IMR-90 (cell line): ENCODE results near the gene LOX. TPM values are rescaled to one million over a fixed set of nuclear protein-coding genes. Genes with fewer than 3 reads are reported as not detected.
A peak's percentile ranks its signal among the peaks of the same experiment; 100 is the strongest.

Source experiments
- ATAC-seq: fragments of 200-7000 bp; cut with Tn5 transposase; 2 replicates; pipeline ENCODE4 v1.9.1; 2020; ENCODE audit warnings: low read depth, mild to moderate bottlenecking, moderate library complexity
- BruUV-seq: library from RNA; stranded (reverse); fragments of 400-500 nt; replicated peaks from 2 replicates; lab custom pipeline; 2021; lab: Mats Ljungman, UMichigan
- CTCF ChIA-PET: fragments of 300-600 bp; formaldehyde crosslinking; extraction: SDS; loops from one replicate; lab custom pipeline; 2021; ENCODE audit warnings: antibody characterized with exemption; lab: Yijun Ruan, JAX
- POLR2A ChIA-PET: fragments of 300-600 bp; sonication (Branson Sonifier 250); formaldehyde crosslinking; loops from one replicate; lab custom pipeline; 2022; ENCODE audit warnings: antibody characterized with exemption; ENCODE audit not compliant: unreplicated experiment; lab: Charles Lee
- DNase-seq: peaks from one replicate; pipeline ENCODE4 v3.0.0; 2013
- H2AFZ ChIP-seq: replicated peaks from 2 replicates; pipeline ENCODE3; 2013; ENCODE audit warnings: low read length, mild to moderate bottlenecking; ENCODE audit not compliant: poor library complexity
- H2AK5ac ChIP-seq: 2 replicates; pipeline ENCODE4 v1.6.1; 2013; ENCODE audit warnings: low read depth, low read length, inconsistent platforms
- H2AK9ac ChIP-seq: replicated peaks from 2 replicates; pipeline ENCODE3; 2013; ENCODE audit warnings: mild to moderate bottlenecking, low read depth, low read length, moderate library complexity; ENCODE audit not compliant: poor library complexity
- H2BK120ac ChIP-seq: 2 replicates; pipeline ENCODE4 v1.6.1; 2013; ENCODE audit warnings: low read depth, low read length, inconsistent platforms
- H2BK15ac ChIP-seq: 3 replicates; pipeline ENCODE4 v1.6.1; 2013; ENCODE audit warnings: low read depth, low read length, inconsistent platforms
- H2BK20ac ChIP-seq: 2 replicates; pipeline ENCODE4 v1.6.1; 2013; ENCODE audit warnings: low read depth, mild to moderate bottlenecking, inconsistent platforms, low read length, moderate library complexity
- H2BK5ac ChIP-seq: 2 replicates; pipeline ENCODE4 v1.6.1; 2013; ENCODE audit warnings: mild to moderate bottlenecking, low read depth, low read length, inconsistent platforms; ENCODE audit not compliant: poor library complexity, severe bottlenecking
- H3K14ac ChIP-seq: replicated peaks from 2 replicates; pipeline ENCODE4 v1.6.1; 2013; ENCODE audit warnings: low read depth, low read length, inconsistent platforms
- H3K18ac ChIP-seq: 2 replicates; pipeline ENCODE4 v1.6.1; 2013; ENCODE audit warnings: low read depth, low read length, control low read depth
- H3K23ac ChIP-seq: 2 replicates; pipeline ENCODE4 v1.6.1; 2013; ENCODE audit warnings: low read depth, low read length, inconsistent platforms
- H3K27ac ChIP-seq: 2 replicates; pipeline ENCODE4 v1.5.1; 2013; ENCODE audit warnings: mild to moderate bottlenecking, control low read depth, low read length; ENCODE audit not compliant: insufficient read depth
- H3K27me3 ChIP-seq: 2 replicates; pipeline ENCODE4 v1.6.1; 2013; ENCODE audit warnings: low read length; ENCODE audit not compliant: control insufficient read depth, insufficient read depth
- H3K36me3 ChIP-seq: 2 replicates; pipeline ENCODE4 v1.6.1; 2013; ENCODE audit warnings: low read length, mixed read lengths; ENCODE audit not compliant: control insufficient read depth, insufficient read depth
- H3K4ac ChIP-seq: 2 replicates; pipeline ENCODE4 v1.6.1; 2013; ENCODE audit warnings: low read depth, low read length, inconsistent platforms
- H3K4me1 ChIP-seq: 2 replicates; pipeline ENCODE4 v1.6.1; 2013; ENCODE audit warnings: low read length, mixed read lengths; ENCODE audit not compliant: control insufficient read depth, insufficient read depth
- H3K4me2 ChIP-seq: 2 replicates; pipeline ENCODE4 v1.6.1; 2013; ENCODE audit warnings: low read depth, mild to moderate bottlenecking, control low read depth, low read length, moderate library complexity
- H3K4me3 ChIP-seq: 2 replicates; pipeline ENCODE4 v1.5.1; 2013; ENCODE audit warnings: low read depth, mild to moderate bottlenecking, control low read depth, low read length, moderate library complexity; ENCODE audit not compliant: insufficient read depth
- H3K56ac ChIP-seq: 2 replicates; pipeline ENCODE4 v1.6.1; 2013; ENCODE audit warnings: low read length, inconsistent platforms; ENCODE audit not compliant: insufficient read depth; ENCODE audit errors: extremely low read depth
- H3K79me1 ChIP-seq, 2 experiments: 2 replicates each; pipeline ENCODE4 v1.6.1; 2013; ENCODE audit warnings: low read length in 2 of 2, inconsistent platforms in 1 of 2, low read depth in 1 of 2
- H3K9ac ChIP-seq: 2 replicates; pipeline ENCODE4 v1.6.1; 2013; ENCODE audit warnings: low read depth, low read length, control low read depth
- H3K9me1 ChIP-seq: 2 replicates; pipeline ENCODE4 v1.6.1; 2013; ENCODE audit warnings: low read length, inconsistent platforms; ENCODE audit not compliant: insufficient read depth
- H3K9me3 ChIP-seq: 2 replicates; pipeline ENCODE4 v1.6.1; 2013; ENCODE audit warnings: low read length; ENCODE audit not compliant: control insufficient read depth, insufficient read depth
- H4K20me1 ChIP-seq: 2 replicates; pipeline ENCODE4 v1.6.1; 2013; ENCODE audit warnings: low read length, inconsistent platforms; ENCODE audit not compliant: insufficient read depth
- H4K5ac ChIP-seq: 2 replicates; pipeline ENCODE4 v1.6.1; 2013; ENCODE audit warnings: mild to moderate bottlenecking, low read depth, low read length, control low read depth
- H4K8ac ChIP-seq, 2 experiments: 2 replicates each; pipeline ENCODE4 v1.6.1; 2013; ENCODE audit warnings: low read depth in 2 of 2, low read length in 2 of 2, control low read depth in 1 of 2, inconsistent platforms in 1 of 2
- H4K91ac ChIP-seq: 2 replicates; pipeline ENCODE4 v1.6.1; 2013; ENCODE audit warnings: low read depth, low read length, inconsistent platforms; ENCODE audit not compliant: insufficient read depth
- CEBPB ChIP-seq: IDR thresholded peaks from 2 replicates; pipeline ENCODE4 v1.6.1; 2012; ENCODE audit warnings: low read depth, low read length, improper control_type of control experiment
- RAD21 ChIP-seq: IDR thresholded peaks from 2 replicates; pipeline ENCODE4 v1.6.1; 2012; ENCODE audit warnings: low read length, improper control_type of control experiment
- WGBS, 2 experiments: methylation state at CpG; one replicate each; pipeline versions ENCODE4 v1.1.5 to v1.1.7; 2013; ENCODE audit warnings: missing lambda C conversion rate in 2 of 2; ENCODE audit not compliant: insufficient read length in 1 of 2; ENCODE audit errors: extremely low coverage in 2 of 2; 5-methylcytosine and 5-hydroxymethylcytosine counted together
- dilution Hi-C: fragments of 300-500 bp; cut with HindIII; formaldehyde crosslinking; loops from one replicate; pipeline ENCODE4 v1.14.3; 2018; ENCODE audit warnings: low sequenced_read_pairs; ENCODE audit not compliant: unreplicated experiment
- in situ Hi-C: fragments of 300-500 bp; cut with MboI; formaldehyde crosslinking; loops from 3 replicates; pipeline ENCODE4 v1.14.3; 2019; ENCODE audit warnings: low sequenced_read_pairs, inconsistent platforms, mixed read lengths
- intact Hi-C: fragments of 100-400 bp; cut with micrococcal nuclease; formaldehyde crosslinking; loops from 2 replicates; pipeline ENCODE4 v1.10.0; 2022
- polyA plus RNA-seq, 3 experiments: library from polyadenylated mRNA; depleted of rRNA; stranded (reverse); fragments of >200 nt; gene quantifications; 2 replicates each; pipeline ENCODE4 v1.2.3, GENCODE V29; 2012; ENCODE audit warnings: low replicate concordance in 1 of 3
- total RNA-seq: library from RNA; depleted of rRNA; stranded (reverse); fragments of >200 nt; gene quantifications from 2 replicates; pipeline ENCODE4 v1.2.3, GENCODE V29; 2012; rRNA removed

Gene LOX
- total and polyA plus RNA-seq, 2 of the 4 experiments (the other 2 are of a cell fraction) = 277 to 662 TPM

GRCh38 chr5:122014236-122014935 lies 63.7 kb downstream of the LOX start:
- no peak overlapping the region for H3K4me3 ChIP-seq
- no peaks in the 10 kb centered on the region for H3K36me3 ChIP-seq
- DNase-seq (peak; percentile 8), ATAC-seq (no peak)
- H3K27me3 ChIP-seq = no peaks in the 10 kb centered on the region
- intact Hi-C loops (no loop called here), dilution Hi-C loops (no loop called here), in situ Hi-C loops (no loop called here)
- H2AK5ac ChIP-seq = no peak overlapping the region
- WGBS, 2 experiments = no CpG with 5 or more reads among the region's 6 CpGs
- POLR2A ChIA-PET = no interaction called here
- no peak overlapping the region for H3K4me2 ChIP-seq
- no peak overlapping the region for H3K23ac ChIP-seq
- H2AFZ ChIP-seq = no peak overlapping the region
- no peaks in the 10 kb centered on the region for H3K9me3 ChIP-seq
- H3K27ac ChIP-seq = no peak overlapping the region
- no TSS peak for BruUV-seq
- H3K56ac ChIP-seq = no peak overlapping the region
- H3K9ac ChIP-seq = no peak overlapping the region
- H3K9me1 ChIP-seq = no peaks in the 10 kb centered on the region
- no peak overlapping the region for H4K5ac ChIP-seq
- H3K4me1 ChIP-seq = no peaks in the 10 kb centered on the region
- no peak overlapping the region for H2BK15ac ChIP-seq
- H2BK5ac ChIP-seq = no peak overlapping the region
- H2BK120ac ChIP-seq = no peak overlapping the region
- H4K91ac ChIP-seq = no peak overlapping the region
- H3K18ac ChIP-seq = no peak overlapping the region
- H3K14ac ChIP-seq = no peak overlapping the region
- TF ChIP-seq RAD21 (no peak), CEBPB (peak; percentile 57; the same call in 1 of the 2 replicates)
- H3K4ac ChIP-seq = no peak overlapping the region
- CTCF ChIA-PET = interaction anchor here (0.7 kb wide), 1 partner anchor 239 kb away, joined by 3 read pairs; no protein-coding TSS in a partner anchor
- H4K20me1 ChIP-seq = no peaks in the 10 kb centered on the region
- no peak overlapping the region for H2AK9ac ChIP-seq
- peaks cover 8 to 13% of the 10 kb centered on the region in 2 experiments for H3K79me1 ChIP-seq
- H4K8ac ChIP-seq = no peak overlapping the region
- no peak overlapping the region for H2BK20ac ChIP-seq

Other genes starting within 250 kb of the LOX start
- not detected in 2 replicates for gene FTMT, start 226.4 kb downstream of the LOX start, total RNA-seq
- gene FTMT, start 226.4 kb downstream of the LOX start, polyA plus RNA-seq (2012; rRNA removed) = not detected in 2 replicates
- 8.1 and 16.4 TPM in 2 replicates for gene SRFBP1, start 116.3 kb downstream of the LOX start, total RNA-seq
- gene SRFBP1, start 116.3 kb downstream of the LOX start, polyA plus RNA-seq (2012; rRNA removed) = 2.4 and 3.3 TPM in 2 replicates
- gene ZNF474, start 51.3 kb upstream of the LOX start, total RNA-seq = 0.54 and 0.56 TPM in 2 replicates
- gene ZNF474, start 51.3 kb upstream of the LOX start, polyA plus RNA-seq (2012; rRNA removed) = 0.19 and 0.24 TPM in 2 replicates
- gene SNCAIP, start 234.0 kb upstream of the LOX start, total RNA-seq = 19.0 and 22.5 TPM in 2 replicates
- gene SNCAIP, start 234.0 kb upstream of the LOX start, polyA plus RNA-seq (2012; rRNA removed) = 14.2 and 15.3 TPM in 2 replicates